SK-N-SH (cell line): ENCODE measurements around the gene SMIM34.
"Not testable (repeated sequence)": the region's sequence is repeated elsewhere in the genome, so short reads cannot be mapped to it uniquely, and the experiment has no call there.

ENCODE experiments used
- NFIC ChIP-seq: IDR thresholded peaks from 2 replicates; pipeline ENCODE4 v1.4.0; 2012; ENCODE audit warnings: borderline replicate concordance
- RAD21 ChIP-seq: IDR thresholded peaks from 2 replicates; pipeline ENCODE4 v1.6.1; 2012; ENCODE audit warnings: mild to moderate bottlenecking, low read length

DNA sequence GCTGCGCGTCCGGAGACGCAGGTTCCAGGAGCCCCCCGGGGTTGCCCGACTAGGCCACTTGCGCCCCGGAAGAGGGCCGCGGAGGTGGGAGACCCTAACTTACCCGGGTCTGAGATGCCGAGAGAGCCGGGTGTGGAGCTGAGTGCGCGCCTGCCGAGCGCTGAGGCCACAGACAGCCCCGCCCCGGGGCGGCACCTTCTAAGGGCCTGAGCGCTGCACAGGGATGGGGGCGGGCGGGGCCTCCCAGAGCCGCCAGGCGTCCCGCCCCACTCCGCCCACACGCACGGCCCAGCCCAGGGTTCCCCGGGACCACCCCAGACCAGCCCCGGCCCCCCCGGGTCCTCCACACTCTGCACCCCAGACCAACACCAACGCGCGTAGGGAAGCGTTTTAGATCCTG is 35.7 kb upstream of the SMIM34 start:
- not testable (repeated sequence) for TF ChIP-seq RAD21, NFIC
